ENCODE measurements around the gene LRPAP1.
"Not testable (repeated sequence)": the region's sequence is repeated elsewhere in the genome, so short reads cannot be mapped to it uniquely, and the experiment has no call there.

- TF ChIP-seq, protein P1, sequence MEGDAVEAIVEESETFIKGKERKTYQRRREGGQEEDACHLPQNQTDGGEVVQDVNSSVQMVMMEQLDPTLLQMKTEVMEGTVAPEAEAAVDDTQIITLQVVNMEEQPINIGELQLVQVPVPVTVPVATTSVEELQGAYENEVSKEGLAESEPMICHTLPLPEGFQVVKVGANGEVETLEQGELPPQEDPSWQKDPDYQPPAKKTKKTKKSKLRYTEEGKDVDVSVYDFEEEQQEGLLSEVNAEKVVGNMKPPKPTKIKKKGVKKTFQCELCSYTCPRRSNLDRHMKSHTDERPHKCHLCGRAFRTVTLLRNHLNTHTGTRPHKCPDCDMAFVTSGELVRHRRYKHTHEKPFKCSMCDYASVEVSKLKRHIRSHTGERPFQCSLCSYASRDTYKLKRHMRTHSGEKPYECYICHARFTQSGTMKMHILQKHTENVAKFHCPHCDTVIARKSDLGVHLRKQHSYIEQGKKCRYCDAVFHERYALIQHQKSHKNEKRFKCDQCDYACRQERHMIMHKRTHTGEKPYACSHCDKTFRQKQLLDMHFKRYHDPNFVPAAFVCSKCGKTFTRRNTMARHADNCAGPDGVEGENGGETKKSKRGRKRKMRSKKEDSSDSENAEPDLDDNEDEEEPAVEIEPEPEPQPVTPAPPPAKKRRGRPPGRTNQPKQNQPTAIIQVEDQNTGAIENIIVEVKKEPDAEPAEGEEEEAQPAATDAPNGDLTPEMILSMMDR (IDR thresholded peaks at IDR 0.05 in 4 of 5, conservative IDR thresholded peaks at IDR 0.05 in 1 of 5), result not testable (repeated sequence)
- TF ChIP-seq POLR2A (IDR thresholded peaks at IDR 0.05), result not testable (repeated sequence)
Measured at GRCh38 chr4:3580859-3581258, 48.6 kb upstream of the LRPAP1 start.
